ENCODE measurements around the gene KIRREL3. TPM values are rescaled to one million over a fixed set of nuclear protein-coding genes. Genes with fewer than 3 reads are reported as not detected.

KIRREL3 gene
- total and polyA plus RNA-seq, 2 of the 8 experiments (the other 6 are each of a cell fraction or from before 2014, with no cell fraction given), result 0.29 to 0.32 TPM

DNA sequence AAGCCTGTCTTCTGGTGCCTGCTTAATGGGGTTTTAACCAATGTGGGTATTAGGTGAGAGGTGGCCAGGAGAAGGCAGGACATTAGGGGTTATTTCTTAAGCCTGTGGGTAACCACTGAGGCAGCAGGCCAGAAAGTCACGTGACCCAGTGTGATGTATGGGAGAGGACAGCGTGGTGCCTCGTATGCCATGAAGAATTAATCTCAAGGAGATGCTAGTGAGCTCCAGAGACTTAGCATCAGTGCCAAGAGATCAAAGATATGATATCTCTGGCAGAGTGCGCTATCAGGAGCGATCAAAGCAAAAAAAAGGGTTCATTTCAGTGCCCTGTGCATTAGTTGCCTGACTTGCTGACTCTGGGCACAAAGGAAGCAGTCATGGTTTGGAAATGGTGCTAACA lies 275.5 kb downstream of the KIRREL3 start:
- DNase-seq (ENCODE audit: low read depth in 1 of 2, low spot score in 2 of 2) (no peak), FAIRE-seq (no peak)
- no peak overlapping the region for H2BK5ac ChIP-seq (ENCODE audit: low read depth, low read length)
- no peak overlapping the region for H3K56ac ChIP-seq (replicated peaks; ENCODE audit: insufficient read length, low read depth, low read length)
- H2BK12ac ChIP-seq (ENCODE audit: low read depth, low read length), result no peak overlapping the region
- no peaks in the 10 kb centered on the region for H3K9me3 ChIP-seq (ENCODE audit: insufficient read depth in 2 of 2, low read depth in 1 of 2, low read length in 1 of 2)
- TF ChIP-seq CEBPB (IDR thresholded peaks at IDR 0.05; ENCODE audit: low read depth, low read length) (no peak), KDM5A (IDR thresholded peaks at IDR 0.05; ENCODE audit: low read length) (no peak), TAF7 (optimal IDR thresholded peaks at IDR 0.05; ENCODE audit: borderline replicate concordance, low read depth, low read length) (no peak), ZNF274 (IDR thresholded peaks at IDR 0.05; ENCODE audit: borderline replicate concordance, extremely low read depth, low read length) (no peak), ASH2L (IDR thresholded peaks at IDR 0.05; ENCODE audit: low read length) (no peak), EGR1 (IDR thresholded peaks at IDR 0.05; ENCODE audit: borderline replicate concordance, low read depth, low read length) (no peak), HDAC6 (IDR thresholded peaks at IDR 0.05; ENCODE audit: low read depth, low read length) (no peak), TEAD4 (IDR thresholded peaks at IDR 0.05; ENCODE audit: low read depth, low read length) (no peak), EP300 (IDR thresholded peaks at IDR 0.05; ENCODE audit: borderline replicate concordance in 1 of 2, low read depth in 2 of 2, low read length in 2 of 2) (no peak)
- H3K4me2 ChIP-seq (ENCODE audit: insufficient read depth in 1 of 2, low read depth in 2 of 2, low read length in 2 of 2), result no peak overlapping the region
- no peak overlapping the region for H2AK5ac ChIP-seq (ENCODE audit: low read depth, low read length)
- 86% methylated on average over 5 of the region's 5 CpGs; no CpG with 5 or more reads in 1 of the 2 experiments for WGBS, 2 experiments (ENCODE audit: extremely low coverage in 1 of 2, insufficient coverage in 1 of 2, insufficient read length in 1 of 2, insufficient replicate concordance in 2 of 2, low coverage in 1 of 2, low lambda C conversion rate in 2 of 2, missing lambda C conversion rate in 1 of 2)
- no peaks in the 10 kb centered on the region for H4K20me1 ChIP-seq (replicated peaks in 1 of 2; ENCODE audit: control insufficient read depth in 1 of 2, insufficient read depth in 2 of 2, low read length in 2 of 2)
- no peak overlapping the region for H4K91ac ChIP-seq (replicated peaks; ENCODE audit: insufficient read length, low read length)
- H2BK20ac ChIP-seq (ENCODE audit: low read length), result no peak overlapping the region
- H2BK15ac ChIP-seq (ENCODE audit: low read length), result no peak overlapping the region
- H3K23ac ChIP-seq (ENCODE audit: insufficient read length), result no peak overlapping the region
- no peak overlapping the region for H2BK120ac ChIP-seq (replicated peaks; ENCODE audit: low read depth, low read length)
- no peak overlapping the region for H4K8ac ChIP-seq (ENCODE audit: extremely low read depth, insufficient read depth, low read length)
- CTCF ChIA-PET (ENCODE audit: partially characterized antibody), result interaction anchor here (5.9 kb wide), 1 partner anchor 8 kb away, joined by 49 read pairs; no protein-coding TSS in a partner anchor
- no peak overlapping the region for H3K4ac ChIP-seq (replicated peaks; ENCODE audit: insufficient read length, low read depth, low read length)
- no peak overlapping the region for H3K4me3 ChIP-seq (ENCODE audit: extremely low read depth in 1 of 4, insufficient read depth in 2 of 4, low read depth in 3 of 4, low read length in 4 of 4)
- H3K18ac ChIP-seq (ENCODE audit: extremely low read depth, low read length), result no peak overlapping the region
- no peak overlapping the region for H3K27ac ChIP-seq (ENCODE audit: low read depth, low read length)
- no peak overlapping the region for H3K9ac ChIP-seq (replicated peaks in 1 of 4; ENCODE audit: extremely low read depth in 1 of 4, low read depth in 3 of 4, low read length in 3 of 4)
- H3K79me1 ChIP-seq (ENCODE audit: low read depth, low read length), result no peaks in the 10 kb centered on the region
- no peak overlapping the region for H4K5ac ChIP-seq (ENCODE audit: insufficient read length, low read depth, low read length)
- no peak overlapping the region for H2AFZ ChIP-seq (ENCODE audit: low read length)
- H3K23me2 ChIP-seq (ENCODE audit: low read depth, low read length), result no peaks in the 10 kb centered on the region
- no peaks in the 10 kb centered on the region for H3K27me3 ChIP-seq (replicated peaks in 1 of 4; ENCODE audit: control insufficient read depth in 3 of 4, extremely low read depth in 1 of 4, insufficient read depth in 3 of 4, low read length in 3 of 4)
- H3K79me2 ChIP-seq (ENCODE audit: control insufficient read depth in 1 of 2, insufficient read depth in 2 of 2, low read length in 2 of 2), result no peaks in the 10 kb centered on the region
- no peaks in the 10 kb centered on the region for H3K4me1 ChIP-seq (replicated peaks in 1 of 4; ENCODE audit: control insufficient read depth in 3 of 4, insufficient read depth in 4 of 4, low read length in 3 of 4)
- no peaks in the 10 kb centered on the region for H3K36me3 ChIP-seq (ENCODE audit: control insufficient read depth in 2 of 4, insufficient read depth in 4 of 4, low read length in 3 of 4)
- no peak overlapping the region for H3K14ac ChIP-seq (ENCODE audit: insufficient read length)
- POLR2A ChIA-PET (ENCODE audit: partially characterized antibody), result no interaction called here

Measured in H1 (cell line).